Gastroesophageal sphincter (tissue), 3 donors: ENCODE measurements around the gene CYFIP1.

Experiments
- EP300 ChIP-seq: sonication (generic); formaldehyde crosslinking; IDR thresholded peaks from one replicate; pipeline ENCODE4 v1.6.1; 2017; ENCODE audit warnings: antibody characterized with exemption, mild to moderate bottlenecking
- POLR2A ChIP-seq, 2 donors: fragments of 450-650 bp; IDR thresholded peaks; one replicate each; pipeline ENCODE4 v1.6.1; 2017; ENCODE audit warnings: antibody characterized with exemption in 2 of 2, mild to moderate bottlenecking in 2 of 2, moderate library complexity in 1 of 2
- POLR2AphosphoS5 ChIP-seq: sonication (generic); formaldehyde crosslinking; IDR thresholded peaks from one replicate; pipeline ENCODE4 v1.6.1; 2017; ENCODE audit warnings: antibody characterized with exemption
- TF ChIP-seq, protein P1 (sequence below), 4 experiments: fragments of 200-600 bp in 2 of 4; fragments of 450-650 bp in 2 of 4; sonication (generic) in 1 of 4; IDR thresholded peaks; one replicate each; pipeline ENCODE4 v1.5.1; 2017 to 2019; ENCODE audit warnings: antibody characterized with exemption in 4 of 4, mild to moderate bottlenecking in 2 of 4, moderate library complexity in 2 of 4

DNA sequence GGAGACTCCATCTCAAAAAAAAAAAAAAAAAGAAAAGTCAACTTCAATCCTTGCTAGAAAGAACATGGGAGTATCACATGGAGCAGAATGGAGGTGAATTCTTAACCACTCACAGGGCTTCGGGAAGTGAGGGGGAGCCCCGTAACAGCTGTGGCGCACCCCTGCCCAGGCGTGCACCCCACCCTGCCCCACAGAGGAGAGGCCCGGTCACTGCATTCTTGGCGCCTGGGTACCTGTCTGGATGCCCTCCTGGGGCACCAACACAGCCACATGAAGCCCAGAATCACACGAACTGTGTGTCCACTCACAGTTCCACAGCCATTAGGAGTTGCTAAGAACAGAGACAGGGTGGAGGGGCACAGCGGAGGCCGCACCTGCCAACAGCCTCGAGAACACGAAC lies 89.9 kb downstream of the CYFIP1 start:
- TF ChIP-seq POLR2AphosphoS5, result no peak
- TF ChIP-seq, protein P1, sequence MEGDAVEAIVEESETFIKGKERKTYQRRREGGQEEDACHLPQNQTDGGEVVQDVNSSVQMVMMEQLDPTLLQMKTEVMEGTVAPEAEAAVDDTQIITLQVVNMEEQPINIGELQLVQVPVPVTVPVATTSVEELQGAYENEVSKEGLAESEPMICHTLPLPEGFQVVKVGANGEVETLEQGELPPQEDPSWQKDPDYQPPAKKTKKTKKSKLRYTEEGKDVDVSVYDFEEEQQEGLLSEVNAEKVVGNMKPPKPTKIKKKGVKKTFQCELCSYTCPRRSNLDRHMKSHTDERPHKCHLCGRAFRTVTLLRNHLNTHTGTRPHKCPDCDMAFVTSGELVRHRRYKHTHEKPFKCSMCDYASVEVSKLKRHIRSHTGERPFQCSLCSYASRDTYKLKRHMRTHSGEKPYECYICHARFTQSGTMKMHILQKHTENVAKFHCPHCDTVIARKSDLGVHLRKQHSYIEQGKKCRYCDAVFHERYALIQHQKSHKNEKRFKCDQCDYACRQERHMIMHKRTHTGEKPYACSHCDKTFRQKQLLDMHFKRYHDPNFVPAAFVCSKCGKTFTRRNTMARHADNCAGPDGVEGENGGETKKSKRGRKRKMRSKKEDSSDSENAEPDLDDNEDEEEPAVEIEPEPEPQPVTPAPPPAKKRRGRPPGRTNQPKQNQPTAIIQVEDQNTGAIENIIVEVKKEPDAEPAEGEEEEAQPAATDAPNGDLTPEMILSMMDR (IDR thresholded peaks at IDR 0.05), result no peak
- TF ChIP-seq POLR2A (IDR thresholded peaks at IDR 0.05), result no peak
- TF ChIP-seq EP300, result no peak
